CD4-positive, CD25-positive, alpha-beta regulatory T cell (primary cell): ENCODE measurements around the gene TPM1. TPM values are rescaled to one million over a fixed set of nuclear protein-coding genes. Genes with fewer than 3 reads are reported as not detected.

Source experiments
- ATAC-seq, 2 donors: fragments of 150-1000 bp; cut with Tn5 transposase; one replicate each; pipeline ENCODE4 v1.10.0; 2021; ENCODE audit warnings: low read depth in 2 of 2, moderate number of reproducible peaks in 2 of 2, moderate library complexity in 1 of 2
- DNase-seq, 3 donors: peaks; one replicate each; pipeline versions ENCODE4 v3.0.0 to v3.0.0-alpha.2; 2012 to 2022; ENCODE audit warnings: mixed read lengths in 1 of 3
- H3K27ac ChIP-seq: one replicate; pipeline ENCODE4 v1.7.0; 2013; ENCODE audit warnings: mild to moderate bottlenecking, low read length; ENCODE audit not compliant: insufficient read depth, poor library complexity, severe bottlenecking
- H3K27me3 ChIP-seq: one replicate; pipeline ENCODE4 v1.7.0; 2013; ENCODE audit warnings: low read length; ENCODE audit not compliant: control insufficient read depth, insufficient read depth
- H3K36me3 ChIP-seq: one replicate; pipeline ENCODE4 v1.7.0; 2013; ENCODE audit warnings: mild to moderate bottlenecking, low read length, moderate library complexity; ENCODE audit not compliant: control insufficient read depth, insufficient read depth
- H3K4me1 ChIP-seq: 2 replicates; pipeline ENCODE4 v1.7.0; 2013; ENCODE audit warnings: mild to moderate bottlenecking, low read length; ENCODE audit not compliant: insufficient read depth, control insufficient read depth, poor library complexity, severe bottlenecking
- H3K4me3 ChIP-seq: one replicate; pipeline ENCODE4 v1.7.0; 2013; ENCODE audit warnings: low read depth, mild to moderate bottlenecking, low read length, moderate library complexity
- H3K9me3 ChIP-seq, 2 experiments: 1 replicate in 1 of 2; 2 replicates in 1 of 2; pipeline ENCODE4 v1.7.0; 2013; ENCODE audit warnings: low read length in 2 of 2, mild to moderate bottlenecking in 1 of 2, moderate library complexity in 1 of 2; ENCODE audit not compliant: control insufficient read depth in 2 of 2
- H3K27ac Mint-ChIP-seq, 3 donors: one replicate each; pipeline ENCODE4 v1.8.0; 2020 to 2022; ENCODE audit warnings: mild to moderate bottlenecking in 3 of 3, mixed read lengths in 3 of 3, moderate library complexity in 2 of 3
- H3K27me3 Mint-ChIP-seq: one replicate; pipeline ENCODE4 v1.8.0; 2022; ENCODE audit warnings: mild to moderate bottlenecking, mixed read lengths
- H3K36me3 Mint-ChIP-seq: one replicate; pipeline ENCODE4 v1.8.0; 2020; ENCODE audit warnings: mixed read lengths
- H3K4me1 Mint-ChIP-seq, 4 donors: one replicate each; pipeline ENCODE4 v1.8.0; 2020 to 2022; ENCODE audit warnings: mixed read lengths in 4 of 4, mild to moderate bottlenecking in 1 of 4
- H3K4me3 Mint-ChIP-seq, 4 donors: one replicate each; pipeline ENCODE4 v1.8.0; 2020 to 2022; ENCODE audit warnings: mild to moderate bottlenecking in 4 of 4, mixed read lengths in 4 of 4, moderate library complexity in 3 of 4
- H3K9me3 Mint-ChIP-seq, 7 donors: one replicate each; pipeline ENCODE4 v1.8.0; 2020 to 2022; ENCODE audit warnings: mixed read lengths in 7 of 7, mild to moderate bottlenecking in 3 of 7, moderate library complexity in 2 of 7
- polyA plus RNA-seq, 4 donors: library from polyadenylated mRNA; unstranded; fragments of 300-500 nt; fragmentation: Illumina TruSeq; gene quantifications; one replicate each; pipeline ENCODE4 v1.2.3, GENCODE V29; 2021
- total RNA-seq: library from RNA; stranded (reverse); gene quantifications from one replicate; pipeline ENCODE4 v1.2.3, GENCODE V29; 2022

Gene TPM1
- total and polyA plus RNA-seq, 5 donors from 2014 or later, result 7.2 to 12.1 (median 11.0) TPM

DNA sequence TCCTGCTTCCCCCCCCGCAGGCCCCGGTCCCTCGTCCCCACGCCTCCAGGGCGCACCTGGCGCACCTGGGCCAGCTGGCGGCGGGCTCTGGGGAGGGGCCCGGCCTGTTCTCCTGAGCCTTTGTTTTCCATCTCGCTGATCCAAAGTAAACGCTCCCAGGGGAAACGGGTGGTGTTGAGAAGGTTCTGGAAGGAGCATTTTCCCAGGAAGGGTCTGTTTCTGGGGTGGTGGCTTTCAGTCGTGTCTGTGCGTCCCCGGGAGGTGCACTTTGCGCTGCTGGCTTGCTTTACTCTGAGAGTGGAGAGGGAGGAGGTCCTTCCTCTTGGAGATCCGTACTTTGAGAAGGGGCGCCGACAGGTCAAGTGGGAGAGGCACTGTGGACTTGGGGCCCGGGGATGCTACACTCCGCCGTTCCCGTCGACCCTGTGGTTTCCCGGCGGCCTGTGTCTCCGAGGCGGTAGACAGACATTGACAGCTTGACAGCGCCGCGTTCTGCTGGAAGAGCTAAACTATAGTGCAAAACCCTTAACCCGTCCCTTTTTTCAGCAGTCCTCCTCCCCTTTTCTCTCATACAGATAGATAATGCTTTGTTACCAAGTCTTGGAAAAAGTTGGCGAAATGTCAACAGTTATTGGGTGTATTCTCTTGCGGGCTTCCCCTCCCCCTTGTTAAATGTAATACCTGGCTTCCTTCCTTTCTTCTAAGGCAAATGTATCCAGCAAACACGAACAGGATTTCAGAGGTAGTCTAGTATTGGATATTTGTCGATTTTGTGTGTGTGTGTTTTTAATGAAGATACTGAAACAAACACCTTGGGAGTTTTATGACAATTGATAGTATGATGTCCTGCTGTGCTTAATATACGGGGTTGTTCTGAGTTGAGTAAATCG is 6.5 kb downstream of the TPM1 start:
- Mint-ChIP-seq H3K4me3 (peak overlapping the region; percentile 93 to 95 (median 94)), H3K9me3 (no peaks in the 10 kb centered on the region), H3K4me1 (peaks cover 8 to 31% (median 18%) of the 10 kb centered on the region in 4 donors), H3K36me3 (no peaks in the 10 kb centered on the region), H3K27ac (peak overlapping the region; percentile 23 to 87 (median 45)), H3K27me3 (peaks cover 47% of the 10 kb centered on the region)
- Histone ChIP-seq H3K4me1 (peaks cover 20% of the 10 kb centered on the region), H3K4me3 (peak overlapping the region; percentile 79), H3K27me3 (peaks cover 31% of the 10 kb centered on the region), H3K9me3 (no peaks in the 10 kb centered on the region), H3K36me3 (no peaks in the 10 kb centered on the region), H3K27ac (no peak overlapping the region)
- peak in 2 of 3 donors; percentile 36 to 55 for DNase-seq
- peak in 1 of 2 donors; percentile 26 for ATAC-seq

DNA sequence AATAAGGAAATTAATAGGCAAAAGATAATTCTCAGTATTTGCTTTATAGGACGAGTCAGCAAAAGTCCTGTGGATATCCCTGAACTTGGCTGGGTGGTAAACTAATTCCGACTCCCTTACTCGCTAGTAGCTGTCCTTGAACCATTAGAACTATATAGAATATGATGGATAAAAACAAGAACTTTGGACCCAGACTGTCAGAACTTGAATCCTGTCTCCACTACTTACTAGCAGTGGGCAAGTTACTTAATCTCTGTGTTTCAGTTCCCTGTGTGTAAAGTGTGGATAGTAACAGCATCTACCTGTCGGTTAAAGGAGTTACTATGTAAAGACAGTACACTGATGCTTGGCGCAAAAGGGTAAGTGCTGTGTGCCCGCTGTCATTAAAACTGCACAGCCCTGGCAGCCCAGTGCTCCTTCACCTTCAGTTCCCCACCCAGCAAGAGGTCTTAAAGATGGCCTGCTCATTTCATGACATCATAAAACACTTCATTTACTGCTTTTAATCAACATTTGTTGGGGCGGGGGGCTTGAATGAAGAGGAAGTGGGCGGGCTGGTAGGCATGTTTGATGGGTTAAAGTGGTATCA is 7.3 kb downstream of the TPM1 start:
- Mint-ChIP-seq H3K27me3 (peaks cover 39% of the 10 kb centered on the region), H3K27ac (peak overlapping the region in 1 of 3 donors; percentile 87), H3K4me3 (peak overlapping the region; percentile 44 to 95 (median 94)), H3K4me1 (peaks cover 8 to 29% (median 17%) of the 10 kb centered on the region in 4 donors), H3K36me3 (no peaks in the 10 kb centered on the region), H3K9me3 (no peaks in the 10 kb centered on the region)
- H3K27ac ChIP-seq, result no peak overlapping the region
- no peaks in the 10 kb centered on the region for H3K36me3 ChIP-seq
- H3K27me3 ChIP-seq, result peaks cover 24% of the 10 kb centered on the region
- ATAC-seq (no peak), DNase-seq (no peak)
- peak overlapping the region; percentile 79 for H3K4me3 ChIP-seq
- H3K9me3 ChIP-seq, result no peaks in the 10 kb centered on the region
- H3K4me1 ChIP-seq, result peaks cover 20% of the 10 kb centered on the region

DNA sequence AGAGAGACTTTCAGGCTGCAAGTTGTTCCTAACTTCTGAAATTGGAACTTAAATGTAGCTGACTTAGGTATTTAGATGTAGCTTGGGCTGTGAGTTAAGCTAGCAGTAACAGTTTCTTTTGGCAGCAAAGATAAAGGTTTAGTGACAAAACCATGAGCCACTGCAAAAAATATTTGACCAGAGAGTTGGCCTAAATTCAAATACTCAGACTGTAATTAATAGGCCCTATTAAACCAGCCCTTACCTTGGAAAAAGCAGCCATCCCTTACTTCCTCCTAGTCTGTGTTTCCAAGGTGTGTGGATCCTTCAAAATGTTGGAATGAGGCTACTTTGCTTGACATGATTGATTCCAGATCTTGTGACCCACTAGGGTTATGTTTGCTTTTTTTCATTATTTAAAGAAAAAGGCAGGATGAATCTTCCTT is 8.2 kb downstream of the TPM1 start:
- H3K36me3 Mint-ChIP-seq, result no peaks in the 10 kb centered on the region
- ATAC-seq (no peak), DNase-seq (no peak)
- Histone ChIP-seq H3K9me3 (no peaks in the 10 kb centered on the region), H3K36me3 (no peaks in the 10 kb centered on the region), H3K27ac (no peak overlapping the region), H3K4me1 (peaks cover 20% of the 10 kb centered on the region), H3K27me3 (peaks cover 16% of the 10 kb centered on the region), H3K4me3 (no peak overlapping the region)
- H3K4me3 Mint-ChIP-seq, result peak overlapping the region in 2 of 4 donors; percentile 55 to 68
- peaks cover 30% of the 10 kb centered on the region for H3K27me3 Mint-ChIP-seq
- peaks cover 8 to 29% (median 17%) of the 10 kb centered on the region in 4 donors for H3K4me1 Mint-ChIP-seq
- H3K27ac Mint-ChIP-seq, result no peak overlapping the region
- no peaks in the 10 kb centered on the region for H3K9me3 Mint-ChIP-seq

DNA sequence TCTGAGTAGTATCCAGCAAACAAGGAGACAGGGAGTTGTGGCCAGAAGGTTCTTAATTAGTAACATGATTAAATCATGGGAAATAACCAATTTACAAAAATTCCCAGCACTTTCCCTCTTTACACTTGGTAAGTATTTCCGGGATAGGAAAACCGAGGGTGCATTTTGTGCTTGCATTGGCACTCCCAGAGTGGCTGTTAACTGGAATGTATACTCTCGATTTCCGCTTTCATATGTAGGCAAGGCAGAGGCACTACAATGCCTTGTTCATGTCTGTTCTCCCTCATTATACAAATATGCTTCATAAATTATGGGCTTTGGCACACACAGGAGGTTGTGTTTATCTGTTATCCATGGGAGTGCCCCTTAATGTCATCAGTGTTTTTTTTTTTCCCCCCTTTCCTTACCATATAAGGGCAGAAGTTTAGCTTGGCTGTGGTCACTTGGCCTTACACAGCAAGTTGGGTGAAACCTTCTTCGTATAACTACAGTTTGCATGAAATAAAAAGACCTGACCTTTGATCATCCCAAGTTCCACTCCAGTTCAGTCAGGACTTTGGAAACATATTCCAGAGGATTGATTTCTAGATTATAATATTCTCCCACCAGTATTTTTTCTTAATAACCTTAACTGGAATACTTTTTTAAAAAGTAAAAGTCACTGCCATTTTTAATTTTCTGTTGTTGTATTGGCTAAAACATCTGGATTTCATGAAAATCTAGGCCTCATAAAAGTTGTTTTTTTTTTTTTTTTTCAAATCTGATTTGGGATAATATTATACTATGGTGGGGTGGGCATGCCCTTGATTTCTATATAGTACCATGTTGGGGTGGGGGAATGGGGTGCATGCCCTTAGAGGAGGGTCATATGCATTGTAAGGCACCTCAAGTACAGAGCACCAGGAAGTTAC is 8.9 kb downstream of the TPM1 start:
- Histone ChIP-seq H3K4me1 (peaks cover 20% of the 10 kb centered on the region), H3K36me3 (no peaks in the 10 kb centered on the region), H3K4me3 (no peak overlapping the region), H3K27me3 (peaks cover 9% of the 10 kb centered on the region), H3K9me3 (no peaks in the 10 kb centered on the region), H3K27ac (no peak overlapping the region)
- no peak for ATAC-seq
- peaks cover under 1% of the 10 kb centered on the region for H3K36me3 Mint-ChIP-seq
- H3K27me3 Mint-ChIP-seq, result peaks cover 24% of the 10 kb centered on the region
- H3K27ac Mint-ChIP-seq, result no peak overlapping the region
- no peak for DNase-seq
- peak overlapping the region in 1 of 4 donors; percentile 55 for H3K4me3 Mint-ChIP-seq
- H3K4me1 Mint-ChIP-seq, result peaks cover 8 to 29% (median 17%) of the 10 kb centered on the region in 4 donors
- no peaks in the 10 kb centered on the region for H3K9me3 Mint-ChIP-seq

DNA sequence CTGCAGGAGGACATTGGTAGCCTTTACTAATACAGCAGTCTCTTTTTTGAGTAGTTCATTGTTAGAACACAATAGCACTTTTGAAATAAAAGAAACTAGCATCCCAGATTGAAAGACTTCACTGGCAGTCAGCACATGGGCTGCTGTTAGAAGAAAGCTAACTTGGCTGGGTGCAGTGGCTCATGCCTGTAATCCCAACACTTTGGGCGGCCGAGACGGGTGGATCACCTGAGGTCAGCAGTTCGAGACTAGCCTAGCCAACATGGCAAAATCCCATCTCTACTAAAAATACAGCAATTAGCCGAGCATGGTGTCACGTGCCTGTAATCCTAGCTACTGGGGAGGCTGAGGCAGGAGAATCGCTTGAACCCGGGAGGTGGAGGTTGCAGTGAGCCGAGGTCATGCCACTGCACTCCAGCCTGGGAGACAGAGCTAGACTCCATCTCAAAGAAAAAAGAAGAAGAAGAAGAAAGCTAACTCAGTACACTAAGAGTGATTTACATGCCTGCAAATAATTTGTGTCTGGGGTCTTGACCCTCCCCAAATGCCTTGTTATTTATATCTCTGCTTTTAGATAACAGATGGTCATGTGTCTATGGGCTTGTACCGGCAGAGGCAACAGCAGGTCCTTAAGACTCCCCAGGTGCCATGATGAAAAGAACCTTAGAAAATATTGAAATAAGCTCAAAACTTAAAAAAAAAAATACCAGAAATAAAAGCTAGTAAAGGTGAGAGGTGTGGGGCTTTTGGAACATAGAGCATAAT is 9.7 kb downstream of the TPM1 start:
- Histone ChIP-seq H3K9me3 (no peaks in the 10 kb centered on the region), H3K27me3 (peaks cover 2% of the 10 kb centered on the region), H3K36me3 (peaks cover 2% of the 10 kb centered on the region), H3K4me1 (peaks cover 20% of the 10 kb centered on the region), H3K27ac (no peak overlapping the region), H3K4me3 (no peak overlapping the region)
- H3K9me3 Mint-ChIP-seq, result no peaks in the 10 kb centered on the region
- DNase-seq, result no peak
- ATAC-seq, result no peak
- H3K36me3 Mint-ChIP-seq, result peaks cover 5% of the 10 kb centered on the region
- peaks cover 15% of the 10 kb centered on the region for H3K27me3 Mint-ChIP-seq
- H3K27ac Mint-ChIP-seq, result no peak overlapping the region
- peaks cover 8 to 28% (median 17%) of the 10 kb centered on the region in 4 donors for H3K4me1 Mint-ChIP-seq
- peak overlapping the region in 1 of 4 donors; percentile 55 for H3K4me3 Mint-ChIP-seq

DNA sequence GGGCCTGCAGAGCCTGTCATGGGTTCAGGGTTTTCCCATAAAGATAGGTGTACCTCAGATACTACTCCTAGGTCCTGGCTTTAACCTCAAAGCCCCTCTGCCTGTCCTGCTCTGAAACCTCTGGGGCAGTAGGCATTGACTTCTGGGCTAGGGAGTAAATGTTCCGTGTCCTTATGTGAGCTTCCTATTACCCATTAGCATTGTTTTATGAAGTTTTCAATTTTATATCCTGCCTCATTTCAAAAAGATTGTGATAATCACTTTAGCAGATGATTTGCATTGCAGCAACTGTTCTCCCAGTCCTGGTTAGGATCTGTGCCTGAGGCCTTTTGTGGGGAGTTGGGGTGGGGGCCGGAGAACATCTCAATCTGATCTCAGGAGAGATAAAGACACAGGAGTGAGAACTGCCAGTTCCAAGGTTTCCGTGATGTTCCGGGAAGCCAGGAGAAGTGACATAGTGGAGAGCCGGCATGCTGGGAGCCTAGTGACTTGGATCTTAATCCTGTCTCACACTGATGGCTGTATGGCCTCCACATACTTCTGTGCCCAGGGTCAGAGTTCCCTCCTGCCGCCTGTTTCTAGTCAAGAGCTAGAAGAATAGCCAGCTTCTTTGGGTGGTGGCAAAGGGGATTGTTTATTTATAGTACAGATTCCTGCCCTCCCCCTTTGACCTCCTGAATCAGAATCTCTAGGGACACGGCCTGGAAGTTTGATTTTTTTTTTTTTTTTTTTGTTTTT is 10.6 kb downstream of the TPM1 start:
- no peaks in the 10 kb centered on the region for H3K9me3 ChIP-seq
- H3K27me3 ChIP-seq, result no peaks in the 10 kb centered on the region
- Mint-ChIP-seq H3K27me3 (peaks cover 9% of the 10 kb centered on the region), H3K4me1 (peaks cover 8 to 22% (median 13%) of the 10 kb centered on the region in 4 donors), H3K36me3 (peaks cover 12% of the 10 kb centered on the region), H3K9me3 (no peaks in the 10 kb centered on the region), H3K4me3 (no peak overlapping the region), H3K27ac (no peak overlapping the region)
- DNase-seq (no peak), ATAC-seq (no peak)
- H3K36me3 ChIP-seq, result peaks cover 5% of the 10 kb centered on the region
- H3K27ac ChIP-seq, result no peak overlapping the region
- no peak overlapping the region for H3K4me3 ChIP-seq
- H3K4me1 ChIP-seq, result peaks cover 12% of the 10 kb centered on the region
